ENCODE results near the gene AMFR.
"Not testable (repeated sequence)": the region's sequence is repeated elsewhere in the genome, so short reads cannot be mapped to it uniquely, and the experiment has no call there.

The AMFR gene

DNA sequence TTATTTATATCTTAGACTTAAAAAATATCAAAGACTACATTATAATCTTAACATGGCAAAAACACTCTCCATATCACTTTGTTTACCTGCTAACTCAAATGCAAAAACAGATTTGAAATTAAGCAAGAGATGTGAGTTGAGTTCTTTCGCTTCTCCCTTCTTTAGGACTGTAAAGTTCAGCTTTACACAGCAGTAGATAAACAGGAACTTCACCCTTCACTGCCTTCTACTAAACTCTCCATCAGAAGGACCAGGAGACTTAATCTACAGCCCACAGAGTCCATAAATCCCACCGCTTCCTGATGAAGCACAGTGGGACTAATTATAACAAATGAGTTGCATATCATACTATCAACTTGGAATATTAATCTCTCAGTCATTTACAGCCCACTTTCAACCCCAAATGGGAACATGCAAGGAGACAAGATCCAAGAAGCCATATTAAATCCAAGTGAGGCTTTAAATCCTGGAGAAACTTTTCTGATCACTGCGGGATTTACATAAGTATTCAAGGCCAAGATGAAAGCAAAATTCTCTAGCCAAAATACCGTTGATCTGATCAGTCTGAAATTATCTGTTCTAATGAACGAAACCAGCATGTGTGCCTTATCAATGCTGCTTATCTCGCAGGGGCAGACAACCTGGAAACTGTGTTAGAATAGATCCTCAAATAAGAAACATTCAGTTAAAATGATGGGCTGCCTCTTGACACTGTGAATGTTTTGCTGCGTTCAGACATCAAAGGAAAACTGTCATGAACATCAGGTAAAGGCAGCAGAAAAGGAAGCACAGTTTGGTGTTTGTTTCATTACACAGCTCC is 1.6 kb downstream of the AMFR start:
- DNase-seq, result peak; percentile 25

GRCh38 chr16:56422896-56423441 is 2.4 kb downstream of the AMFR start:
- DNase-seq, result no peak

GRCh38 chr16:56421976-56422669 is 3.2 kb downstream of the AMFR start:
- DNase-seq, result no peak

- DNase-seq, result no peak
These were observed 4.0 kb downstream of the AMFR start for GRCh38 chr16:56421313-56421712.

GRCh38 chr16:56420613-56421012 is 4.7 kb downstream of the AMFR start:
- DNase-seq, result no peak

DNA sequence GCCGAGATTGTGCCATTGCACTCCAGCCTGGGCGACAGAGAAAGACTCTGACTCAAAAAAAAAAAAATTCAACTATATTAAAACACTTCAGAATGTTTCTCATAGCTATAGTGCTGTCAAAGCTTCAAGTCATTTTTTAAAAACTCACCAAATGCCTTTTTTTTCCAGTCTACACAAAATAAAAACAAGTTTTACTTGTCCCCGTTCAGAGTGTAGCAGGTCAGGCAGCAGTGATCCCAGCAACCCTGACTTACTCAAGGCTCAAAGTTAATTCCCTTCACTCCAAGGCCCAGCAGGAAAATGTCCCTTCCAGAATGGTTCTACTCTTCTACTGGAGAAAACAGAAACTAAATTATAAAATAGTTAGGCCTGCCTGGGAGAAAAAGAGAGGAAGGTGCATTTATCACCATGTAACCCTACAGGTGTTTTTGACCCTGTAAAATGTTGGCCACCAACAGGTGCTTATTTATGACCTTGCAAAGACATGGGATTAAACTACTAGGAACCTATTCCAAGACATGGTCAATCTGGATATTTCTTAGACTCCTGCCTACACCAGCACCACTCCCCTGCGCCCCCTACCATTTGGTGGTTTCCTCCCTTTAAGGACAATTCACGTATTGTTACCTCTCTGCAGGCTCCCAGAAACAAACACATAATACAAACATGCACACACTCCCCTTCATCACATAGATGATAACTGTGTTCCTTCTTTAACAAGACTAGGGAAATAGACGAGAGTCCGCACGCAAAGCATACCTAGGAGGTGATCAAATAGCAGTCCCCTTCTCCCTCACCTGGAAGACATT is 5.4 kb downstream of the AMFR start:
- no peak for DNase-seq

DNA sequence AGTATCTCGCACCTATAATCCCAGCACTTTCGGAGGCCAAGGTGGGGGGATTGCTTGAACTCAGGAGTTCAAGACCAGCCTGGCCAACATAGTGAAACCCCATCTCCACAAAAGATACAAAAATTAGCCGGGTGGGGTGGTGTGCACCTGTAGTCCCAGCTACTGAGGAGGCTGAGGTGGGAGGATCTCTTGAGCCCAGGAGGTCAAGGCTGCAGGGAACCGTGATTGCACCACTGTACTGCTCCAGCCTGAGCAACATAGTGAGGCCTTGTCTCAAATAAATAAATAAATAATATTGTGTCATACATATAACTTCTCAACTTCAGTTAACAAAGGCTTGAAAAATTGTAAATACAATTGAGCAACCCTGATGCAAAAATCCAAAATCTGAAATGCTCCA is 8.2 kb downstream of the AMFR start:
- DNase-seq, result no peak

GRCh38 chr16:56415875-56416274 is 9.5 kb downstream of the AMFR start:
- DNase-seq, result no peak

DNA sequence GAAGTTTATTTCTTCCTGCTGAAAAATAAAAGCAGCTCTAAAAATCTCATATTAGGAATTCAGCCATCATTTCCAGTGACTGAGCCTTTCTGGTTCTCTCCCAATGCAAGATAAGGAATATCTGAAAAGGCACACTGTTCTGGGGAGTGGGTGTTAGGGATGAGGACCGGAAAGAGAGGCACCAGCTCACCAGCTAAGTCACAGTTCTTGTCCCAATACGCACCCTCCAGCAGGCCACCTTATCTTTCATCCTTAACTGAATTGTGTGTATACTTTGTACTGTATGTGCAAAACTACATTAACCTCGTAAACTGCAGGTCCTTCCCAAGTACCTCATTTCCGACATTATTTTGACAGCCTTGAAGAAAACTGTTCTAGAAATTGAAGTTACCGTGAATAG is 11.0 kb downstream of the AMFR start:
- DNase-seq, result no peak

- no peak for DNase-seq
These were observed 12.0 kb downstream of the AMFR start for GRCh38 chr16:56413381-56413780.

DNA sequence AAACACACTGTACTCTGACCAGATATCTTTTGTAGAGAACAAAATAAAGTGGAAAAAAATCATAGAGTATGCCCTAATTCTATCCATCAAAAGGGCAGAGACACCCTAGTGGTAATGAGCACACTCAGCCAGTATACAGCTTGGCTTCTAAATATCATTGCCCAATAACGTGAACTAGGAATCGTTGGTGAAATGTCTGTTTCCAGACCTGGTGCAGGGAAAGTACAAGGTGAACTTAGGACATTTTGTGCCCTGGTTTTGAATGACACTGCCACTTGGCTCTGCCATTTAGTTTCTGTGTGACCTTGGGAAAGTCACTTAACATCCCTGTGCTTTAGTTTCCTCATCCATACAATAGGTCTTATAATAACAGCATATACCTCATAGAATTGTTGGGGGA is 13.7 kb downstream of the AMFR start:
- DNase-seq, result no peak

DNA sequence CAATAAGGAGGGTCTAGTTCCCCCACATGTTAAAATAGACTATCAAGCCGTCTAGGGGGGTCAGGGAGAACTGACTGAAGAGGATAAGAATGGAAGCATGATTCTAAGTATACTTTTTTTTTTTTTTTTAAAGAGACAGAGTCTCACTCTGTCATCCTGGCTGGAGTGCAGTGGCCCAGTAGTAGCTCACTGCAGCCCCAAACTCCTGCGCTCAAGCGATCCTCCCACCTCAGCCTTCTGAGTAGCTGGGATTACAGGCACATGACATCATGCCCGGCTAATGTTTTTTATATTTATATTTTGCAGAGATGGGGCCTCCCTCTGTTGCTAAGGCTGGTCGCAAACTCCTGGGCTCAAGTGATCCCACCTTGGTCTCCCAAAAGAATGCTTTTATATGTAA is 14.2 kb downstream of the AMFR start:
- no peak for DNase-seq

DNA sequence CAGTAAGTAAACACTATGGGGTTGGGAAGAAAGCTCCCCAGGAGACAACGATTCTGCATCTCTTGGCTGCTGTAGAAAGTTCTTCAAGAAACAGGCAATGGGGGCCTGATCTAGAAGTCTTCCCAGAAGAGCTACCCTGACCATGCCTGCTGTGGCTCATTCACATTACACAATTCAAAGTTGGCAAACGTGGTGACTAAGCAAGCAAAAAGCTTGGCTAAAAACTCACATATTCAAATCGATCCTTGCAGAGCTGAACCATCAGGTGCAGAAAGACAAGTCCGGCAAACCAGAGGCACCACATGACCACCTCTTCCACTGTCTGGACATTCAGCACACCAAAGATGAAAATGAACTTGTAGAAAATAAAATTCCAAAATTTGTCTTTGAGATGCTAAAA is 16.1 kb downstream of the AMFR start:
- DNase-seq, result no peak

DNA sequence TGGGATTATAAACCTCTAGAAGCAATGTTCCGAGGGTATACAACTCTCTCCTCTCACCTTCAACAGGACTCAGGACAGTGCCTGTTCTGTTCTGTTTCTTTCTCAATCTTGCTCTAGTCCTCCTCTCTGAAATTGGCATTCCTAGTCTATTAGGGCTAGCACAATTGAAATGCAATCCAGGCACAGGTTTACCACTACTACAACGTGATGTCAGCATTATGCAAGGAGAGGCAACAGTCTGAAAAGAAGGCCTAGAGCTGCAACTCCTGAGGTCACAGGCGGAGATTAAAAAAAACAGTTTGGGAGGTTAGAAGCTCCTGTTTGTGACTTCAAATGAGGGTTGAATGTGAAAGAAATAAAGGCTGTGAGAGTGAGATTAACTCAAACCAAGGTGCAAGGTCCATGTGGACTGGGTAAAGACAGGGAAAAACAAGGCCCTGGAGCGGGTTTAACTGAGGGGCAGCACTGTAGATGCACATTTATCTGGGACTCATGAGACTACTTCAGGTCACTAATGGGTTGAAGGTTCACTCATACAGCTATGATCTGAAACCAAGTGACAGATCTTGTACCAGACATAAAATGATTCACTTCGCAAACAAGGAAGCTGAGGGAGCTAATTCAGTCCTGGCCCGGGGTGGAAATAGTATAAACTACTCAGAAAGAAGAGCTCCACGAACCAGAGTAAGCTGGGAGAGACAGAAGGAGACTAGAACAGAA is 16.8 kb downstream of the AMFR start:
- DNase-seq, result no peak

GRCh38 chr16:56405977-56406672 is 19.2 kb downstream of the AMFR start:
- DNase-seq, result no peak

DNA sequence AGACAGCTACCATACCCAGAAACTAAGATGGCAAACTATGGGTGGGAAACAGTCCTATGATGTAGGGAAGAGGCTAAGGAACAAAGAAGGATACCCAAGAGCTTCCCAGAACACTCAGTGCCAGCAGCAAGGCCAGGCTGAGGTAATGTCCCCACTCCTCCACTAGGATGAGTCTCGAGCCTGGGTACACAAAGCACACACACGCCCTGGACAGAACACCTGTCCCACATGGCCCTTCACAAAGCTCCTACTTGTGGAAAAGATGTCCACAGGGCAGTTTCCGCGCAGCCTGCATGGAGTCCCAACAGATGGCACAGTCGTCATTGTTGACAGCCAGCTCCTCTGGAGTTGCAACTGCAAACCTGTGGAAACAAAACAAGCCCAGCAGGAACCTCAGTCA is 23.9 kb downstream of the AMFR start:
- DNase-seq, result no peak

- DNase-seq, result no peak
These were observed 24.9 kb downstream of the AMFR start for GRCh38 chr16:56400458-56400857.

DNA sequence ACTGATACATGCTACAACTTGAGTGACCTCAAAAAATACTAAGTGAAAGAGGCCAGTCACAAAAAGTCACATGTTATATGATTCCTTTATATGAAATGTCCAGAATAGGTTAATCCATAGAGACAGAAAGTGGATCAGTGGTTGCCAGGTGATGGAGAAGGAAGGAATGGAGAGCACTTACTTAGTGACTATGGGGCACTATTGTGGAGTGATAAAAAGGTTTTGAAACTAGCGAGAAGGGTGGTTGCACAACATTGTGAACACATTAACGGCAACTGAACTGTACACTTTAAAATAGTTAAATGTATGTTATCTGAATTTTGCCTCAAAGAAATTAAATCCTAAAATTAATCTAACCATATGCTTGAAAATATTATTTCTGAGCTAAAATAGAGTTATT is 25.9 kb downstream of the AMFR start:
- DNase-seq, result no peak

DNA sequence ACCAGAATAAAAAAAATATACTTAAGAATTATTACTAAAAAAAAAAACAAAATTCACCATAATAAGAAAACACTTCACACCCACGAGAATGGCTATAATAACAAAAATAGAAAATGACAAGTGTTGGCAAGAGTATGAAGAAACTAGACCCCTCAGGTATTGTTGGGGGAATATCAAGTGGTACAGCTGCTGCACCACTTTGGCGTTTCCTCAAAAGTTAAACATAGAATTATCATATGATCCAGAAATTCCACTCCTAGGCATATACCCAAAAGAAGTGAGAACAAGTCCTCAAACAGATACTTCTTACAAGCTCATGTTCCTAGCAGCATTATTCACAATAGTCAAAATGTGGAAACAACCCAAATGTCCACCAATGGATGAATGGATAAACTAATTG is 26.3 kb downstream of the AMFR start:
- no peak for DNase-seq

GRCh38 chr16:56396724-56397123 is 28.6 kb downstream of the AMFR start:
- DNase-seq, result not testable (repeated sequence)

GRCh38 chr16:56389554-56389953 is 35.8 kb downstream of the AMFR start:
- DNase-seq, result no peak

DNA sequence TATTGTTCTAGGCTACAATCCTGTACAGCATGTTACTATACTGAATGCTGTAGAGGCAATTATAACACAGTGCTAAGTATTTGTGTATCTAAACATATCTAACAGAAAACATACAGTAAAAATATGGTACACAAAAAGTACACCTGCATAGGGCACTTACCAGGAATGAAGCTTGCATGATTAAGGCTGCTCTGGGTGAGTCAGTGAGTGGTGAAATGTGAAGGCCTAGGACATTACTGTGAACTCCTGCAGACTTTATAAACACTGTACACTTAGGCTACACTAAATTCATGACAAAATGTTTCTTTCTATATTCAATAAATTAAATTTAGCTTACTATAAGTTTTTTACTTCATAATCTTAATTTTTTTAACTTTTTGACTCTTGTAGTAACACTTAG is 37.1 kb downstream of the AMFR start:
- no peak for DNase-seq

All from KG1 (cell line).